ENCODE results near the gene MBOAT2. TPM values are rescaled to one million over a fixed set of nuclear protein-coding genes. Genes with fewer than 3 reads are reported as not detected.

The MBOAT2 gene
- total RNA-seq, 1 donor from 2014 or later = 94.7 TPM

- no peak for DNase-seq (ENCODE audit: extremely low spot score, unreplicated experiment)
Measured at GRCh38 chr2:9037166-9037565, 33.7 kb upstream of the MBOAT2 start.

GRCh38 chr2:9033385-9034168, 30.1 kb upstream of the MBOAT2 start:
- no peak for DNase-seq (ENCODE audit: extremely low spot score, unreplicated experiment)
- H3K27me3 Mint-ChIP-seq (ENCODE audit: unreplicated experiment) = no peaks in the 10 kb centered on the region
- H3K9me3 Mint-ChIP-seq (ENCODE audit: unreplicated experiment) = peaks cover 4% of the 10 kb centered on the region
- H3K4me3 Mint-ChIP-seq (ENCODE audit: unreplicated experiment) = no peak overlapping the region
- H3K36me3 Mint-ChIP-seq (ENCODE audit: unreplicated experiment) = peaks cover 6% of the 10 kb centered on the region
- peaks cover 34% of the 10 kb centered on the region for H3K4me1 Mint-ChIP-seq (ENCODE audit: unreplicated experiment)
- H3K27ac Mint-ChIP-seq (ENCODE audit: unreplicated experiment) = peak overlapping the region; percentile 15
- no peak for TF ChIP-seq CTCF (IDR thresholded peaks at IDR 0.05)

More at GRCh38 chr2:9037166-9037565, 33.7 kb upstream of the MBOAT2 start:
- no peak overlapping the region for H3K27ac Mint-ChIP-seq (ENCODE audit: unreplicated experiment)
- H3K4me3 Mint-ChIP-seq (ENCODE audit: unreplicated experiment) = no peak overlapping the region
- H3K36me3 Mint-ChIP-seq (ENCODE audit: unreplicated experiment) = peaks cover 6% of the 10 kb centered on the region
- peaks cover 10% of the 10 kb centered on the region for H3K9me3 Mint-ChIP-seq (ENCODE audit: unreplicated experiment)
- no peaks in the 10 kb centered on the region for H3K27me3 Mint-ChIP-seq (ENCODE audit: unreplicated experiment)
- peaks cover 20% of the 10 kb centered on the region for H3K4me1 Mint-ChIP-seq (ENCODE audit: unreplicated experiment)
- no peak for TF ChIP-seq CTCF (IDR thresholded peaks at IDR 0.05)

GRCh38 chr2:9032536-9033255, 29.2 kb upstream of the MBOAT2 start:
- Mint-ChIP-seq H3K36me3 (ENCODE audit: unreplicated experiment) (no peaks in the 10 kb centered on the region), H3K27me3 (ENCODE audit: unreplicated experiment) (no peaks in the 10 kb centered on the region), H3K27ac (ENCODE audit: unreplicated experiment) (no peak overlapping the region), H3K9me3 (ENCODE audit: unreplicated experiment) (peaks cover under 1% of the 10 kb centered on the region), H3K4me1 (ENCODE audit: unreplicated experiment) (peaks cover 34% of the 10 kb centered on the region), H3K4me3 (ENCODE audit: unreplicated experiment) (no peak overlapping the region)
- DNase-seq (ENCODE audit: extremely low spot score, unreplicated experiment) = no peak
- no peak for TF ChIP-seq CTCF (IDR thresholded peaks at IDR 0.05)

GRCh38 chr2:9032121-9032520, 28.6 kb upstream of the MBOAT2 start:
- H3K36me3 Mint-ChIP-seq (ENCODE audit: unreplicated experiment) = no peaks in the 10 kb centered on the region
- DNase-seq (ENCODE audit: extremely low spot score, unreplicated experiment) = no peak
- H3K4me1 Mint-ChIP-seq (ENCODE audit: unreplicated experiment) = peaks cover 32% of the 10 kb centered on the region
- no peaks in the 10 kb centered on the region for H3K9me3 Mint-ChIP-seq (ENCODE audit: unreplicated experiment)
- no peaks in the 10 kb centered on the region for H3K27me3 Mint-ChIP-seq (ENCODE audit: unreplicated experiment)
- H3K4me3 Mint-ChIP-seq (ENCODE audit: unreplicated experiment) = no peak overlapping the region
- no peak for TF ChIP-seq CTCF (IDR thresholded peaks at IDR 0.05)
- no peak overlapping the region for H3K27ac Mint-ChIP-seq (ENCODE audit: unreplicated experiment)

GRCh38 chr2:9031246-9031645, 27.8 kb upstream of the MBOAT2 start:
- Mint-ChIP-seq H3K4me1 (ENCODE audit: unreplicated experiment) (peaks cover 32% of the 10 kb centered on the region), H3K27me3 (ENCODE audit: unreplicated experiment) (no peaks in the 10 kb centered on the region), H3K36me3 (ENCODE audit: unreplicated experiment) (no peaks in the 10 kb centered on the region), H3K4me3 (ENCODE audit: unreplicated experiment) (no peak overlapping the region), H3K27ac (ENCODE audit: unreplicated experiment) (no peak overlapping the region), H3K9me3 (ENCODE audit: unreplicated experiment) (no peaks in the 10 kb centered on the region)
- DNase-seq (ENCODE audit: extremely low spot score, unreplicated experiment) = no peak
- TF ChIP-seq CTCF (IDR thresholded peaks at IDR 0.05) = no peak
